Ureter (tissue), 1 donor: ENCODE data around the gene KCNJ6. TPM values are rescaled to one million over a fixed set of nuclear protein-coding genes. Genes with fewer than 3 reads are reported as not detected.
"Not testable (repeated sequence)": the region's sequence is repeated elsewhere in the genome, so short reads cannot be mapped to it uniquely, and the experiment has no call there.

Experiments used
- DNase-seq: peaks from one replicate; pipeline ENCODE4 v3.0.0-alpha.2; 2020; ENCODE audit warnings: low spot score
- total RNA-seq: library from RNA; stranded (reverse); gene quantifications from one replicate; pipeline ENCODE4 v1.2.4, GENCODE V29; 2023
- donor health status: DM: yes; HTN: yes; CAD: no.

Gene KCNJ6
- total RNA-seq, 1 donor from 2014 or later: not detected

- no peak for DNase-seq
These were observed 270.4 kb downstream of the KCNJ6 start for GRCh38 chr21:37645848-37646247.

GRCh38 chr21:37644636-37645035, 271.6 kb downstream of the KCNJ6 start:
- DNase-seq: no peak

GRCh38 chr21:37643862-37644261, 272.4 kb downstream of the KCNJ6 start:
- DNase-seq: not testable (repeated sequence)

GRCh38 chr21:37642493-37642892, 273.8 kb downstream of the KCNJ6 start:
- no peak for DNase-seq

GRCh38 chr21:37639756-37640155, 276.5 kb downstream of the KCNJ6 start:
- no peak for DNase-seq

GRCh38 chr21:37636152-37636860, 280.0 kb downstream of the KCNJ6 start:
- no peak for DNase-seq

- peak; percentile 61 for DNase-seq
These were observed 284.7 kb downstream of the KCNJ6 start for GRCh38 chr21:37631319-37632117.

GRCh38 chr21:37630872-37631271, 285.4 kb downstream of the KCNJ6 start:
- DNase-seq: no peak

GRCh38 chr21:37628362-37628761, 287.9 kb downstream of the KCNJ6 start:
- no peak for DNase-seq

GRCh38 chr21:37627561-37627960, 288.7 kb downstream of the KCNJ6 start:
- DNase-seq: no peak

- no peak for DNase-seq
These were observed 289.2 kb downstream of the KCNJ6 start for GRCh38 chr21:37627074-37627473.

GRCh38 chr21:37626320-37626719, 289.9 kb downstream of the KCNJ6 start:
- no peak for DNase-seq

- no peak for DNase-seq
These were observed 292.6 kb downstream of the KCNJ6 start for GRCh38 chr21:37623689-37624088.

- DNase-seq: no peak
These were observed 293.1 kb downstream of the KCNJ6 start for GRCh38 chr21:37623183-37623582.

GRCh38 chr21:37622755-37623154, 293.5 kb downstream of the KCNJ6 start:
- no peak for DNase-seq

- DNase-seq: no peak
These were observed 295.9 kb downstream of the KCNJ6 start for GRCh38 chr21:37620401-37620800.

- DNase-seq: no peak
These were observed 296.7 kb downstream of the KCNJ6 start for GRCh38 chr21:37619464-37619974.

- DNase-seq: no peak
These were observed 298.2 kb downstream of the KCNJ6 start for GRCh38 chr21:37618081-37618480.

- DNase-seq: no peak
These were observed 300.3 kb downstream of the KCNJ6 start for GRCh38 chr21:37615962-37616361.

- DNase-seq: no peak
These were observed 301.8 kb downstream of the KCNJ6 start for GRCh38 chr21:37614351-37614875.

GRCh38 chr21:37607081-37607480, 309.2 kb downstream of the KCNJ6 start:
- DNase-seq: no peak

GRCh38 chr21:37606549-37606948, 309.7 kb downstream of the KCNJ6 start:
- DNase-seq: no peak

GRCh38 chr21:37605006-37605405, 311.3 kb downstream of the KCNJ6 start:
- DNase-seq: no peak
